Retinal pigment epithelial cell (primary cell): ENCODE data around the gene PGAP6.
"Not testable (repeated sequence)": the region's sequence is repeated elsewhere in the genome, so short reads cannot be mapped to it uniquely, and the experiment has no call there.

Source experiments
- DNase-seq: peaks from one replicate; pipeline ENCODE4 v3.0.0-alpha.2; 2010; ENCODE audit warnings: low read depth
- H3K4me3 ChIP-seq: 2 replicates; pipeline ENCODE4 v1.5.1; 2011; ENCODE audit warnings: mild to moderate bottlenecking, low read length, control low read depth, moderate library complexity
- CTCF ChIP-seq: conservative IDR thresholded peaks from 2 replicates; pipeline ENCODE4 v1.5.1; 2011; ENCODE audit warnings: low read depth, low read length, control low read depth, inconsistent platforms

The PGAP6 gene

GRCh38 chr16:381012-381788 lies 578 bp downstream of the PGAP6 start:
- TF ChIP-seq CTCF, result peak; percentile 3
- H3K4me3 ChIP-seq, result peak overlapping the region; percentile 72
- DNase-seq, result no peak

- no peak for TF ChIP-seq CTCF
- DNase-seq, result no peak
- H3K4me3 ChIP-seq, result peak overlapping the region; percentile 72
Measured at GRCh38 chr16:380762-381011, 1.1 kb downstream of the PGAP6 start.

GRCh38 chr16:379961-380761 lies 1.6 kb downstream of the PGAP6 start:
- DNase-seq, result no peak
- peak overlapping the region; percentile 72 for H3K4me3 ChIP-seq
- TF ChIP-seq CTCF, result no peak

- DNase-seq, result no peak
- H3K4me3 ChIP-seq, result no peak overlapping the region
- no peak for TF ChIP-seq CTCF
Measured at GRCh38 chr16:379183-379960, 2.4 kb downstream of the PGAP6 start.

GRCh38 chr16:378821-379182 lies 3.0 kb downstream of the PGAP6 start:
- TF ChIP-seq CTCF, result no peak
- no peak for DNase-seq
- no peak overlapping the region for H3K4me3 ChIP-seq

GRCh38 chr16:378113-378820 lies 3.5 kb downstream of the PGAP6 start:
- DNase-seq, result not testable (repeated sequence)

GRCh38 chr16:377419-377951 lies 4.3 kb downstream of the PGAP6 start:
- H3K4me3 ChIP-seq, result no peak overlapping the region
- DNase-seq, result no peak
- no peak for TF ChIP-seq CTCF

More at GRCh38 chr16:378113-378820, 3.5 kb downstream of the PGAP6 start:
- H3K4me3 ChIP-seq, result not testable (repeated sequence)
